ENCODE results near the gene OR2M3. TPM values are rescaled to one million over a fixed set of nuclear protein-coding genes. Genes with fewer than 3 reads are reported as not detected.

The OR2M3 gene
- total and polyA plus RNA-seq, 2 of the 8 experiments (the other 6 are each of a cell fraction or from before 2014, with no cell fraction given), result not detected

DNA sequence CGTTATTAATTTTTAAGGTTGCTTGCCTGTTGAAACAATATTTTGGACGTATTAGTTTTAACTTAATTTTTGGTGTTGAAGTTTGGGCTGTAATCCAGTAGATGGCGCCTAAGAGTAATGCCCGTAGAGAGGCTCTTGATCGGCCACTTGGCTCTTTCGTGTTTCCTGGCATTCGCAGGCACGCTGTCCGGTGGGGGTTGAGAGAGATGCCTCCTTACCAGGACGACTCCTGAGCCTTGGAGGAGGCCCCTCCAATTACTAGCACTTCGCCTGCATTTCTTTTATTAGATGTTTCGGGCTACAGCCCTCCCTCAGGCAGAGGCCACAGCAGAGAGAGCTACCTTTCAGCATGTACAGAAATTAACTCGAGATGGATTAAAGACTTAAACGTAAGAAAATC is 46.1 kb downstream of the OR2M3 start:
- no peak overlapping the region for H2AK5ac ChIP-seq (ENCODE audit: low read depth, low read length)
- no peaks in the 10 kb centered on the region for H3K36me3 ChIP-seq (ENCODE audit: control insufficient read depth in 2 of 4, insufficient read depth in 4 of 4, low read length in 3 of 4)
- no peaks in the 10 kb centered on the region for H3K79me2 ChIP-seq (ENCODE audit: control insufficient read depth in 1 of 2, insufficient read depth in 2 of 2, low read length in 2 of 2)
- H2BK5ac ChIP-seq (ENCODE audit: low read depth, low read length), result no peak overlapping the region
- H3K79me1 ChIP-seq (ENCODE audit: low read depth, low read length), result no peaks in the 10 kb centered on the region
- H3K23ac ChIP-seq (ENCODE audit: insufficient read length), result no peak overlapping the region
- no peak overlapping the region for H2AFZ ChIP-seq (ENCODE audit: low read length)
- H2BK15ac ChIP-seq (ENCODE audit: low read length), result no peak overlapping the region
- peak in 1 of 2 experiments; percentile 42 for DNase-seq (ENCODE audit: low read depth in 1 of 2, low spot score in 2 of 2)
- ChIA-PET CTCF (ENCODE audit: partially characterized antibody) (interaction anchor here (0.6 to 1.4 kb wide), 5 partner anchors 9 to 156 kb away, joined by 3 to 4 read pairs (median 3); no protein-coding TSS in a partner anchor), POLR2A (ENCODE audit: partially characterized antibody) (no interaction called here)
- 54% methylated on average over 14 of the region's 14 CpGs; no CpG with 5 or more reads in 1 of the 2 experiments for WGBS, 2 experiments (ENCODE audit: extremely low coverage in 1 of 2, insufficient coverage in 1 of 2, insufficient read length in 1 of 2, insufficient replicate concordance in 2 of 2, low coverage in 1 of 2, low lambda C conversion rate in 2 of 2, missing lambda C conversion rate in 1 of 2)
- no peaks in the 10 kb centered on the region for H3K27me3 ChIP-seq (replicated peaks in 1 of 4; ENCODE audit: control insufficient read depth in 3 of 4, extremely low read depth in 1 of 4, insufficient read depth in 3 of 4, low read length in 3 of 4)
- no peak overlapping the region for H2BK120ac ChIP-seq (replicated peaks; ENCODE audit: low read depth, low read length)
- H4K20me1 ChIP-seq (replicated peaks in 1 of 2; ENCODE audit: control insufficient read depth in 1 of 2, insufficient read depth in 2 of 2, low read length in 2 of 2), result no peaks in the 10 kb centered on the region
- H3K14ac ChIP-seq (ENCODE audit: insufficient read length), result no peak overlapping the region
- H4K8ac ChIP-seq (ENCODE audit: extremely low read depth, insufficient read depth, low read length), result no peak overlapping the region
- H2BK20ac ChIP-seq (ENCODE audit: low read length), result no peak overlapping the region
- no peak overlapping the region for H3K4me3 ChIP-seq (ENCODE audit: extremely low read depth in 1 of 4, insufficient read depth in 2 of 4, low read depth in 3 of 4, low read length in 4 of 4)
- no peak overlapping the region for H3K18ac ChIP-seq (ENCODE audit: extremely low read depth, low read length)
- no peaks in the 10 kb centered on the region for H3K4me1 ChIP-seq (replicated peaks in 1 of 4; ENCODE audit: control insufficient read depth in 3 of 4, insufficient read depth in 4 of 4, low read length in 3 of 4)
- no peak overlapping the region for H4K5ac ChIP-seq (ENCODE audit: insufficient read length, low read depth, low read length)
- peaks cover 47 to 57% of the 10 kb centered on the region in 2 experiments for H3K9me3 ChIP-seq (ENCODE audit: insufficient read depth in 2 of 2, low read depth in 1 of 2, low read length in 1 of 2)
- H3K27ac ChIP-seq (ENCODE audit: low read depth, low read length), result no peak overlapping the region
- no peak overlapping the region for H3K9ac ChIP-seq (replicated peaks in 1 of 4; ENCODE audit: extremely low read depth in 1 of 4, low read depth in 3 of 4, low read length in 3 of 4)
- H4K91ac ChIP-seq (replicated peaks; ENCODE audit: insufficient read length, low read length), result no peak overlapping the region
- H3K23me2 ChIP-seq (ENCODE audit: low read depth, low read length), result no peaks in the 10 kb centered on the region
- no peak overlapping the region for H3K56ac ChIP-seq (replicated peaks; ENCODE audit: insufficient read length, low read depth, low read length)
- no peak for FAIRE-seq
- H3K4ac ChIP-seq (replicated peaks; ENCODE audit: insufficient read length, low read depth, low read length), result no peak overlapping the region
- no peak overlapping the region for H2BK12ac ChIP-seq (ENCODE audit: low read depth, low read length)
- no peak overlapping the region for H3K4me2 ChIP-seq (ENCODE audit: insufficient read depth in 1 of 2, low read depth in 2 of 2, low read length in 2 of 2)
- no peak for TF ChIP-seq TBP (IDR thresholded peaks at IDR 0.05; ENCODE audit: low read depth, low read length)
- TF ChIP-seq RBBP5 (IDR thresholded peaks at IDR 0.05; ENCODE audit: borderline replicate concordance, low read depth, low read length), result no peak
- TF ChIP-seq POLR2AphosphoS5 (IDR thresholded peaks at IDR 0.05; ENCODE audit: low read depth, low read length), result no peak
- TF ChIP-seq KDM5A (IDR thresholded peaks at IDR 0.05; ENCODE audit: low read length), result no peak
- TF ChIP-seq GTF2F1 (IDR thresholded peaks at IDR 0.05; ENCODE audit: borderline replicate concordance, low read depth, low read length), result no peak
- no peak for TF ChIP-seq TAF7 (optimal IDR thresholded peaks at IDR 0.05; ENCODE audit: borderline replicate concordance, low read depth, low read length)
- no peak for TF ChIP-seq SRF (IDR thresholded peaks at IDR 0.05; ENCODE audit: low read depth, low read length)
- TF ChIP-seq YY1 (IDR thresholded peaks at IDR 0.05; ENCODE audit: low read depth, low read length), result no peak
- TF ChIP-seq RAD21 (IDR thresholded peaks at IDR 0.05 in 1 of 2, conservative IDR thresholded peaks at IDR 0.05 in 1 of 2; ENCODE audit: low read depth in 2 of 2, low read length in 2 of 2), result peak; percentile 43 to 58
- TF ChIP-seq, protein P1, sequence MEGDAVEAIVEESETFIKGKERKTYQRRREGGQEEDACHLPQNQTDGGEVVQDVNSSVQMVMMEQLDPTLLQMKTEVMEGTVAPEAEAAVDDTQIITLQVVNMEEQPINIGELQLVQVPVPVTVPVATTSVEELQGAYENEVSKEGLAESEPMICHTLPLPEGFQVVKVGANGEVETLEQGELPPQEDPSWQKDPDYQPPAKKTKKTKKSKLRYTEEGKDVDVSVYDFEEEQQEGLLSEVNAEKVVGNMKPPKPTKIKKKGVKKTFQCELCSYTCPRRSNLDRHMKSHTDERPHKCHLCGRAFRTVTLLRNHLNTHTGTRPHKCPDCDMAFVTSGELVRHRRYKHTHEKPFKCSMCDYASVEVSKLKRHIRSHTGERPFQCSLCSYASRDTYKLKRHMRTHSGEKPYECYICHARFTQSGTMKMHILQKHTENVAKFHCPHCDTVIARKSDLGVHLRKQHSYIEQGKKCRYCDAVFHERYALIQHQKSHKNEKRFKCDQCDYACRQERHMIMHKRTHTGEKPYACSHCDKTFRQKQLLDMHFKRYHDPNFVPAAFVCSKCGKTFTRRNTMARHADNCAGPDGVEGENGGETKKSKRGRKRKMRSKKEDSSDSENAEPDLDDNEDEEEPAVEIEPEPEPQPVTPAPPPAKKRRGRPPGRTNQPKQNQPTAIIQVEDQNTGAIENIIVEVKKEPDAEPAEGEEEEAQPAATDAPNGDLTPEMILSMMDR (IDR thresholded peaks at IDR 0.05; ENCODE audit: control extremely low read depth in 1 of 3, insufficient read depth in 1 of 3, low read depth in 1 of 3, low read length in 3 of 3), result peak in 2 of 3 experiments; percentile 43 to 46; a peak in 2 of 4 replicates
- TF ChIP-seq EZH2 (IDR thresholded peaks at IDR 0.05; ENCODE audit: low read depth, low read length, severe bottlenecking), result no peak
- TF ChIP-seq CREB1 (IDR thresholded peaks at IDR 0.05), result no peak
